ENCODE measurements around the gene DIP2C.
"Not testable (repeated sequence)": the region's sequence is repeated elsewhere in the genome, so short reads cannot be mapped to it uniquely, and the experiment has no call there.

Gene DIP2C

DNA sequence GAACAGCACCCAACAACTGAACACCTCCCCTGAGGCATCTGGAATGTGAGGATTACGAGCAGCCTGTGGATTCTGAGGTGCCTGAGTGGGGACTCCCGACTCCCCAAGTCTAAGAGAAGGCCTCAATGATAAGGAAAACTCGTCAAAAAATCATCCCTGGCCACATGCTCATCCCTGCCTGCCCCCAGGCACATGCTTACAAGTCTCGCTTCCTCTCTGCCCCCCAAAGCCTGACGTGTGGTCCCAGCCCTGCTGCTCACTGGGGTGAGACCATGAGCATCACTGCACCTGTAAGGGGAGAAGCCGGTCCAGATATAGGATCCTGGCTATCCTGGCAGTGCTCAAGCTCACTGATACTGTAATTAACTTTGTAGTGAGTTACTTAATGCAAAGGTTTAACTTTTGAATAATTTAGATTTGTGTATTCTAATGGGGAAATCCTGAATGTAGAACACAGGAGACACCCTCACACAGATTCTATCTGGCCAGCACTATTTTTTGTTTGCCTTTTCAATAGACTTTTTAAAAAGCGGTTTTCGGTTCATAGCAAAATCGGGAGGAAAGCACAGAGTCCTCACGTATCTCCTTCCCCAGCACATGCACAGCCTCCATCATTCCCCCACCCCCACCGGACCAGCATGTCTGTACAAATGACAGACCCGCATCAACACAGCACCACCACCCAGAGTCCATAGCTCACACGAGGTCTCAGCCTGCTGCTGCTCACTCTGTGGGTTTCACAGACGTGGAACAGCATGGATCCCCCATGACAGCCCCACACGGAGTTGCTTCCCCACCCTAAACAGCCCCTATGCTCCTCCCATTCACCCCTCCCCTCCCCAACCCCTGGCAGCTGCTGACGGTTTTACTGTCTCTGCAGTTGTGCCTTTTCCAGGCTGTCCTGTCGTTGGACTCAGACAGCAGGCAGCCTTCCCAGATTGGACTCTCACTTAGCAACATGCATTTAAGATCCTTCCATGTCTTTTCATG, 167.9 kb downstream of the DIP2C start:
- H3K27ac Mint-ChIP-seq, result no peak overlapping the region

DNA sequence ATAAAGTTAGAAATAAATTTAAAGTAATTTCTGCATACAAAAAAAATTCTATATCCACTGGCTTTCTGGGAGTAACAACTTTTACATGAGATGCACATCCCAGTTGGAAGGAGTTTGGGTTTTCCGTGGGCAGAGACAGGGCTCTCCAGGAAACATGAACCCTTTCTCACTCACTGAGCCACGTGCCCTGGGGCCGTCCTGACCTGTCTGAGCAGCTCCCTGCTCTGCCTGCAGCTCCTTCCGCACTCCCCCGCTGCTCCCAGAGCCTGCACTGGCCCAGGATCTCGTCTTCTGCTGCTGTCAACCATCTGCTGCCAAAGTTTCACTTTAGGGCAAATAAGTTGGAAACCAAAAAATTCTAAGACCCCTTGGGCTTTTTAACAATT, 169.1 kb downstream of the DIP2C start:
- Mint-ChIP-seq H3K27me3 (peaks cover 13% of the 10 kb centered on the region), H3K27ac (no peak overlapping the region), H3K4me3 (no peak overlapping the region), H3K4me1 (ENCODE audit: low read depth) (no peaks in the 10 kb centered on the region), H3K36me3 (ENCODE audit: low read depth) (no peaks in the 10 kb centered on the region), H3K9me3 (no peaks in the 10 kb centered on the region)
- intact Hi-C loops (cut with micrococcal nuclease), result no loop called here

More for the DNA sequence above, 167.9 kb downstream of the DIP2C start:
- no peak overlapping the region for H3K4me3 Mint-ChIP-seq
- H3K9me3 Mint-ChIP-seq, result no peaks in the 10 kb centered on the region
- H3K4me1 Mint-ChIP-seq (ENCODE audit: low read depth), result no peaks in the 10 kb centered on the region
- H3K27me3 Mint-ChIP-seq, result peaks cover 13% of the 10 kb centered on the region
- intact Hi-C loops (cut with micrococcal nuclease), result no loop called here
- no peaks in the 10 kb centered on the region for H3K36me3 Mint-ChIP-seq (ENCODE audit: low read depth)

DNA sequence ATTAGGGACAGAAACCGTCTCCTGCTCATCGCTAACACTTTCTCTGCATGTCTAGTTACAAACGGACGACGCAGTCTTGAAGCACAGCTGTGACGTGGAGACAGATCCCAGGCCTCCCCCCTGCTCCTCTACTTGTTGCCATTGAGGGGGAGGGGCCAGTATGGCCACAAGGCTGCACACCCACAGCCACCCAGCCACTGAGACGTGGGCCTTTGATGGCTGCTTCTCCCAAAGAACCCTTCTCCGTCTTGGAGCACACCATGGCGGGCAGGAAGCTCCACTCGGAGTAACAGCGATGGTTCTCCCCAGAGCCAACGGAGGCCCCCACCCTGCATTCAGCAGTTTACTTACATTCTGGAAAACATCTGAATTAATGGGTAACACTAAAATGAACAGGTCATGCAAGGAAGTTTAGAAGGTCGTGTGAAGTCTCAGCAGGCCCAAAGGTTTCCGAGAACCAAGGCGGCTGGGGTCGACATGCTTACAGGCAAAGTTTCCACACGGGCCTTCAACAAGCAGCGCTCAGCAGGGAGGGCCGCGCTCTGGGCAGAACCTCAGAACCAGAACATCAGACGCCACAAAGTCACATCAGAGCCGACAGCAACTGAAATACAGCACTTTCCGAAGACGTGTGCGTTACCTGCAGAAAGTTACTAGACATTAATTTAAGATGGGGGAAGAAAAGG, 169.6 kb downstream of the DIP2C start:
- H3K4me1 Mint-ChIP-seq (ENCODE audit: low read depth), result no peaks in the 10 kb centered on the region
- H3K27me3 Mint-ChIP-seq, result peaks cover 13% of the 10 kb centered on the region
- intact Hi-C loops (cut with micrococcal nuclease), result no loop called here
- no peak overlapping the region for H3K27ac Mint-ChIP-seq
- no peak overlapping the region for H3K4me3 Mint-ChIP-seq
- no peaks in the 10 kb centered on the region for H3K36me3 Mint-ChIP-seq (ENCODE audit: low read depth)
- no peaks in the 10 kb centered on the region for H3K9me3 Mint-ChIP-seq

DNA sequence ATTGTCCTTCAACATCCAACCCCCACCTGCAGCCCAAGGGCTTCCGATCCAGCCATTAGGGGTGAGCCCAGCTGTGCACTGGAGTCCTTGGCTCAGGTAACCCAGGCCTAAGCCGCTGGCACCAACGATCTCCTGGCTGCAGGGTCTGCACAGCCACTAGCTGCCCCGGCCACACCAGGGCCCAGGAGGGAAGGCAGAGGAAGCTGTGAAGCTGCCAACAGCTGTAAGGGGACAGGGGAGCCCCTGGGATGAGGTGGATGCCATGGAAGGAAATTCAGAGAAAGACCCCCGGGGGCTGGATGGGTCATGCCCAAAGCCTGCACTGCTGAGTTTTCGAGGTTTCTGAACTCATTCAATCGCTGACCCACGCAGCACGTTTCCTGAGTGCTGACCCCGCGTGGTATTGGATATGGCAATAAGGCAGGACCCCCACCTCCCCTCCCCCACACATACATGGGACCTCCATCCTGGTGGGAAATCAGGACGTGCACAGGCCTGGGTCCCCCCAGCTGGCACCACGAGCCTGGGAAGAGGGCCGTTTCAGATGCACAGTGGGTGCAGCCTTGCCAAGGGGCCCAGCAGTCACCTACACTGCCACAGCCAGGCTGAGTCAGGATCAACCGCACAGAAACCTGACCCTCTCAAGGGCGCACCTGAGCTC, 170.3 kb downstream of the DIP2C start:
- Mint-ChIP-seq H3K27me3 (peaks cover 17% of the 10 kb centered on the region), H3K27ac (no peak overlapping the region), H3K4me1 (ENCODE audit: low read depth) (no peaks in the 10 kb centered on the region), H3K9me3 (no peaks in the 10 kb centered on the region), H3K36me3 (ENCODE audit: low read depth) (no peaks in the 10 kb centered on the region), H3K4me3 (no peak overlapping the region)
- intact Hi-C loops (cut with micrococcal nuclease), result no loop called here

DNA sequence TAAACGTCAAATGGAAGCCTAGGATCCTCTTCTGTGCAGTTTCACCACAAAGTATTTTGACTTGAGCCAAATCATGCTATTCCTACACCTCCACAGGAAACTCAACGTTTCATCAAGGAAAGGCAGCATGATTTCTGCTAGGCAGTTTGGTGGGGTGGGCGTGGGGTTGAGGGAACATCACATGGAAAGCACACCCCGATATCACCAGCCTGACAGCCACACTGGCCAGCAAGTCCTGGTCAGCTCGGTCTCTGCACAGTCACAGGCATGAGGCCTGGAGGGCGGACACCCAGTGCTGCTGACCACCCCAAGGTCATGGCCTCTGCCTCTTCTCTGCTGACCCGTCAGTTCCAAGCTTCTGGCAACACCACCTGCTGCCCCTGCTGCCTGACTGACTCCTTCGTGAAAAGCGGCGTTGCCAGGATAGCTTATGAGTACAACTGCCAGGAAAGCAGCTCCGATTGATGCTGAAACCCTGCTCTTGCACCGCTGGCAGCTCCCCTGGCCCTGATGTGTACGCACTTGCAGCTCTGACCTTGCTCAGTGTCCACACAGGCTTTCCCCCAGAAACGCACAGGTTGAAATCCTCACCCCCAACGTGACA, 171.5 kb downstream of the DIP2C start:
- peaks cover 23% of the 10 kb centered on the region for H3K27me3 Mint-ChIP-seq
- no peak overlapping the region for H3K4me3 Mint-ChIP-seq
- no peak overlapping the region for H3K27ac Mint-ChIP-seq
- intact Hi-C loops (cut with micrococcal nuclease), result no loop called here
- H3K4me1 Mint-ChIP-seq (ENCODE audit: low read depth), result no peaks in the 10 kb centered on the region
- no peaks in the 10 kb centered on the region for H3K9me3 Mint-ChIP-seq
- H3K36me3 Mint-ChIP-seq (ENCODE audit: low read depth), result no peaks in the 10 kb centered on the region

DNA sequence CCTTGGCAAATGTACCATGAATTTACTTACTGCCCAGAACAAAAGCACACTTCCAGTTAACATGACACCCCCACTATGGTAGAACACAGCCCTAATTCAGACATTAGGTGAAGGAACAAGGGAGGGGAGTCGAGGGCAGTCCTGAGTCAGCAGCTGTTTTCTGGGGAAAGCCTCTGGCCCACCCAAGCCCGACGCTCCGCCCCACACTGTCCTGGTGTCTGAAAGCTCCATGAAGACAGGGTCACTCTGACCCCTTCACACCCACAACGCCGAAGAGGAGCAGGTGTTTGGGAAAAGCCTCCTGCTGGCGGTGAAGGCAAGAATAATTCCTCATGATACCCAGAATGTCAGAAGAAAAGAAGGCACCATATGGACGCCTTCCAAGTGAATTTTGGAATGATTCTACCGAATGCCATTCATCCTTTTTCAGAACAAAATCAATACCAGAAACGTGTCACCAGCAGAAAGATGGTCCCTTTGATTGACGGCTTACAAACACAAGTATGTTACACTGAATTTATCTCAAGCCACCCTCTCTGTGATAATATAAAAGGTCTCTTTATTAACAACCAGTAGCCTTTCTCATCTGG, 172.1 kb downstream of the DIP2C start:
- H3K9me3 Mint-ChIP-seq, result no peaks in the 10 kb centered on the region
- H3K27ac Mint-ChIP-seq, result no peak overlapping the region
- no peaks in the 10 kb centered on the region for H3K36me3 Mint-ChIP-seq (ENCODE audit: low read depth)
- no peaks in the 10 kb centered on the region for H3K4me1 Mint-ChIP-seq (ENCODE audit: low read depth)
- peaks cover 20% of the 10 kb centered on the region for H3K27me3 Mint-ChIP-seq
- H3K4me3 Mint-ChIP-seq, result no peak overlapping the region
- intact Hi-C loops (cut with micrococcal nuclease), result no loop called here

DNA sequence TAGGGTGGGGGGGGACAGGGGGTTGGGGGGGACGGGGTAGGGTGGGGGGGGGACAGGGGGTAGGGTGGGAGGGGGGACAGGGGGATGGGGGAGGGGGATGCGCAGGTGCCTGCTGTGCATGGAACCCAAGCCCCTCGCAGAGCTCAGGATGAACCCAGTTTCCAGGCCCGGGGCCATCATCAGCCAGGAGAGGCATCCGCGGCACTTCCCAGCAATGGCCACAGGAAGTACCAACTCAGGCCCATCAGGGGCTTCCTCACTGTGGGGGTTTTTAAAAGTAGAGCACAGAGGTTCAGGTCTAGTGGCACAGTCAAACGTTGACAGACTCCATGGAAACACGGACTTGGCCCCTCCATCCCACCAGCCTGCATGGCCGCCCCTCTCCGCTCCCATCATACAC, 172.7 kb downstream of the DIP2C start:
- no peaks in the 10 kb centered on the region for H3K9me3 Mint-ChIP-seq
- H3K4me3 Mint-ChIP-seq, result no peak overlapping the region
- H3K4me1 Mint-ChIP-seq (ENCODE audit: low read depth), result no peaks in the 10 kb centered on the region
- intact Hi-C loops (cut with micrococcal nuclease), result no loop called here
- peaks cover 18% of the 10 kb centered on the region for H3K27me3 Mint-ChIP-seq
- no peaks in the 10 kb centered on the region for H3K36me3 Mint-ChIP-seq (ENCODE audit: low read depth)
- H3K27ac Mint-ChIP-seq, result no peak overlapping the region

DNA sequence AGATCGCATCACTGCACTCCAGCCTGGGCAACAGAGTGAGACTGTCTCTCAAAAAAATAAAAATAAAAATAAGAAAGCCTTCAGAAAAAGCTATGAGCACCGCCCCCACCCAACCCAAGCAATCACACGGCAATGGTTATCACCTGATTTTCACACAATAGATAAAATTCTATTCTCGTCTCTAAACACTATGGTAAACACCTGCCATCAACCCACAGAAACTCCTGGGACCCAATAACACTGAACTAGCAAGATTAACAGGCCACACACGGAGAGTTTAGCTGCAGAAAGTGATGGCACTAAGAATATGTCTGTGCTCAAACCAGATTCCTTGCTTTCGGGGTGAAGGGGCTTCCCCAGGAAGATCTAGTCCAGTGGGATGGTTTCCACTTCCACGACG, 173.8 kb downstream of the DIP2C start:
- peaks cover 7% of the 10 kb centered on the region for H3K4me1 Mint-ChIP-seq (ENCODE audit: low read depth)
- intact Hi-C loops (cut with micrococcal nuclease), result no loop called here
- no peak overlapping the region for H3K27ac Mint-ChIP-seq
- H3K27me3 Mint-ChIP-seq, result peaks cover 19% of the 10 kb centered on the region
- H3K4me3 Mint-ChIP-seq, result no peak overlapping the region
- no peaks in the 10 kb centered on the region for H3K9me3 Mint-ChIP-seq
- no peaks in the 10 kb centered on the region for H3K36me3 Mint-ChIP-seq (ENCODE audit: low read depth)

DNA sequence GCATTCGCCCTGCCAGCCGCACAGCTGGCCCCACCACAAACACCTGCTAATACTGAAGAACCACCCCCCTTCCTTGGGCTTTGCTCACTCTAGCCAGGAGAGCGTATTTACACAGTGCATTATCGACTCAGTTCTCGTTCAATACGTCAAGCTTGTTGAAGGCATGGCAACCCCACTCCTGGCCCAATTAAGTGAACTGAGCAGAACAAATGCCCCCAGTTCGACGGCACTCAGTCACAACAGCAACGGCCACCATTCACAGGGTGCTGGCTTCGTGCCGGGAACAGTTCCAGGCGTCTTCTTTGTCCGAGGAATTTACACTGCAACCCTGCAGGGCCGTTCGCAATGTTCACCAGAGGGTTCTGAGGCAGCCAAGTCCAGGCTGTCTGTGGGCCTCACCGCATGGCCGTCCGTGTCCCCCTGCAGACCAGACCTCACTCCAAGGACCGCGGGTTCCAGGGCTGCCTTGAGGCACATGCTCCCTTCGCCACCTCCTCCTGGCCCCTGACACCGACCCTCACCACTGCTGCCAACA, 175.3 kb downstream of the DIP2C start:
- Mint-ChIP-seq H3K36me3 (ENCODE audit: low read depth) (no peaks in the 10 kb centered on the region), H3K9me3 (no peaks in the 10 kb centered on the region), H3K4me3 (no peak overlapping the region), H3K4me1 (ENCODE audit: low read depth) (peaks cover 7% of the 10 kb centered on the region), H3K27me3 (peaks cover 18% of the 10 kb centered on the region), H3K27ac (no peak overlapping the region)
- intact Hi-C loops (cut with micrococcal nuclease), result no loop called here

DNA sequence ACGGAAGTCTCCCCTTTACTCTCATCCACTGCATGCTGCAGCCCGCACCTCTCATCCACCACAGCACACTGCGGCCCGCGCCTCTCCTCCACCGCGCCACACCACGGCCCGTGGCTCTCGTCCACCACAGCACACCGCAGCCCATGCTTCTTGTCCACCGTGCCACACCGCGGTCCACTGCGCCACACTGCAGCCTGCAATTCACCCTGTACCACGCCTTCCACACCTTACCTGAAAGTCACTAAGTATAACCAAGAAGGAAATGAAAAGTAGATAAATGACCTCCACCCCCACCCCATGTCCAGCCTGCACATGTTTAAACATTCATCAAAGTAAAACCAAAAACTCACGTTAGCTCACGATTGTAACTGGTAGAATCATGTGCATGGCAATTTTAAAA, 176.1 kb downstream of the DIP2C start:
- Mint-ChIP-seq H3K27me3 (peaks cover 16% of the 10 kb centered on the region), H3K4me1 (ENCODE audit: low read depth) (peaks cover 7% of the 10 kb centered on the region), H3K9me3 (no peaks in the 10 kb centered on the region), H3K36me3 (ENCODE audit: low read depth) (no peaks in the 10 kb centered on the region), H3K27ac (no peak overlapping the region), H3K4me3 (no peak overlapping the region)
- intact Hi-C loops (cut with micrococcal nuclease), result no loop called here

DNA sequence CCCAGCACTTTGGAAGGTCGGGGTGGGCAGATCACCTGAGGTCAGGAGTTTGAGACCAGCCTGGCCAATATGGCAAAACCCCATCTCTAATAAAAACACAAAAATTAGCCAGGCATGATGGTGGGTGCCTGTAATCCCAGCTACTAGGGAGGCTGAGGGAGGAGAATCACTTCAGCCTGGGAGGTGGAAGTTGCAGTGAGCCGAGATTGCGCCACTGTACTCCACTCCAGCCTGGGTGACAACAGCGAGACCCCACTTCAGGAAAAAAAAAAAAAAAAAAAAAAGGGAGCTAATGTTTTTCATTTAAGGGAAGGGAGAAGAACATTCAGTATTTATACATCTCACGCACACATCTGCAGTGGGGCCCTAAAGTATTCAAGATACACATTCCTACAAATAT, 176.8 kb downstream of the DIP2C start:
- H3K27me3 Mint-ChIP-seq, result peaks cover 19% of the 10 kb centered on the region
- H3K36me3 Mint-ChIP-seq (ENCODE audit: low read depth); H3K27ac Mint-ChIP-seq; intact Hi-C loops (cut with micrococcal nuclease); H3K4me1 Mint-ChIP-seq (ENCODE audit: low read depth); H3K9me3 Mint-ChIP-seq; H3K4me3 Mint-ChIP-seq: not testable (repeated sequence)

DNA sequence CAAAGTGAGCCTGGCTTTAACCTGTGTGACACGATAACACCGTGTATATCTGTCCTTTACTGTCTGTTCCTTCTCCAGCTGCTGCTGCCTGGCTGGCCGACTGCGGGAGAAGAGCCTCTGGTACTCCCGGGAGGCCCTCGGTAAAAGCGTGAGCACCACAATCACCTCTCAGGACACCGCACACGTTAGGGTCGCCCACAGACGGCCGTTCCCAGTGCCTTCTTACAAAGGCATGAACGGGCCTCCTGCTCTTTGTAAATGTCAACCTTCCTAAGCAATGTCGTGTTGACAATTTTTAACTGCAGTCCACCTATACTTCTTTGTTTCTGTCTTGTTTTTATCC, 177.6 kb downstream of the DIP2C start:
- Mint-ChIP-seq H3K27me3 (peaks cover 19% of the 10 kb centered on the region), H3K27ac (no peak overlapping the region), H3K4me3 (no peak overlapping the region), H3K9me3 (no peaks in the 10 kb centered on the region), H3K36me3 (ENCODE audit: low read depth) (no peaks in the 10 kb centered on the region), H3K4me1 (ENCODE audit: low read depth) (peaks cover 7% of the 10 kb centered on the region)
- intact Hi-C loops (cut with micrococcal nuclease), result no loop called here

DNA sequence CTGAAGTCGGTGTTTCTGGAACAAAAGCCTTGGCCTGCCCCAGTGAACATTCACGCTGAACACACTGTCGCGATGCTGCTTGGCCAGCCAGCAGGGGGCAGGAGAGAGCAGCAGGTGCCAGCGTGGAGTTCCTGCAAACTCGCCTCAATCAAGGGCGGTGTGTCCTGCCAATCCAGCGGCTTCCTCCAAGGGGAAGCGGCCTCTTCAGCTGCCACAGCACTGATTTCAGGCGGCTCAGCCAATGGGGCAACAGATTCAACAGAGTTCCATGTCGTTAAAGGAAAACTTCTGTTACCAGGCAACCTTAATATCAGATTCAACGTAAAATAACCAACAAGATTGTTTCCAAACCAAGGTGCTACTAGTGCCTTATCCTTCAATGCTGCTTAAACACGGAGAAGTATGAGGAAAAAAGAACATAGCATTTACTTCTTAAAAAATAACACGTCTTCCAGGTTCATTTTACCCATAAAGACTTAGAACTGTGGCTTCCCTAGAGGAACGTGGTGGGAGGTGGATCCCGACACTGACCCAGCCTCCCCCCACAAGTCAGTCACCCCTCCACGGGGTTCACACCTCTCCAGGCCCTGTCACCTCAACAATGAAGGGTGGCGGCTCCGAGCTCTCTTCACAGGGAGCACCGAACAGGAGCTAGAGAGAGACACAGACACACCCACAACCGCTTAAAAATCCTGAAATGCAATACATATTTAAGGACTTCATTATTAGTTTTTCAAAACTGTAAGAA, 178.2 kb downstream of the DIP2C start:
- Mint-ChIP-seq H3K4me3 (no peak overlapping the region), H3K4me1 (ENCODE audit: low read depth) (peaks cover 7% of the 10 kb centered on the region), H3K27me3 (peaks cover 19% of the 10 kb centered on the region), H3K36me3 (ENCODE audit: low read depth) (no peaks in the 10 kb centered on the region), H3K27ac (no peak overlapping the region), H3K9me3 (no peaks in the 10 kb centered on the region)
- intact Hi-C loops (cut with micrococcal nuclease), result no loop called here

All from dendritic cell treated with granulocyte-macrophage colony-stimulating factor and Interleukin-4, amounts not matched to agents 40 ng/mL and 50 ng/mL, for 4 days (primary cell).